Loucy (cell line): Measurements from ENCODE around the gene NCAM1.

Experiments
- H2AFZ ChIP-seq: fragments of 200-600 bp; sonication (generic); 2 replicates; pipeline ENCODE4 v1.6.0; 2016; ENCODE audit warnings: antibody characterized with exemption, mild to moderate bottlenecking, low read length, moderate library complexity
- H3F3A ChIP-seq: fragments of 200-600 bp; 2 replicates; pipeline ENCODE4 v1.6.0; 2016; ENCODE audit warnings: antibody characterized with exemption, low read depth, mild to moderate bottlenecking
- H3K27me3 ChIP-seq: fragments of 200-600 bp; sonication (generic); 2 replicates; pipeline ENCODE4 v1.6.1; 2014; ENCODE audit warnings: low read length, mild to moderate bottlenecking; ENCODE audit not compliant: insufficient read depth, poor library complexity, severe bottlenecking
- H3K36me3 ChIP-seq: fragments of 200-600 bp; sonication (generic); 2 replicates; pipeline ENCODE4 v1.6.1; 2016; ENCODE audit warnings: low read length; ENCODE audit not compliant: insufficient read depth
- H3K4me1 ChIP-seq: fragments of 200-600 bp; sonication (generic); 2 replicates; pipeline ENCODE4 v1.5.1; 2014; ENCODE audit warnings: low read length, mild to moderate bottlenecking; ENCODE audit not compliant: insufficient read depth, poor library complexity, severe bottlenecking
- H3K4me2 ChIP-seq: fragments of 200-600 bp; sonication (generic); 2 replicates; pipeline ENCODE4 v1.6.0; 2014; ENCODE audit warnings: antibody characterized with exemption, low read length, low read depth, mild to moderate bottlenecking; ENCODE audit not compliant: poor library complexity, severe bottlenecking
- H3K4me3 ChIP-seq: fragments of 200-600 bp; sonication (generic); 2 replicates; pipeline ENCODE4 v1.5.1; 2014; ENCODE audit warnings: low read length, mild to moderate bottlenecking, mixed read lengths; ENCODE audit not compliant: poor library complexity, severe bottlenecking
- H3K79me2 ChIP-seq: fragments of 200-600 bp; sonication (generic); 2 replicates; pipeline ENCODE4 v1.6.1; 2014; ENCODE audit warnings: low read length; ENCODE audit not compliant: insufficient read depth
- H3K9ac ChIP-seq: fragments of 200-600 bp; sonication (generic); 2 replicates; pipeline ENCODE4 v1.6.0; 2014; ENCODE audit warnings: mild to moderate bottlenecking, low read depth, low read length, moderate library complexity; ENCODE audit not compliant: poor library complexity, severe bottlenecking
- H3K9me2 ChIP-seq: fragments of 200-600 bp; sonication (generic); replicated peaks from 2 replicates; pipeline ENCODE4 v1.6.1; 2016; ENCODE audit warnings: low read depth, low read length, mixed read lengths
- H3K9me3 ChIP-seq: fragments of 200-600 bp; sonication (generic); 2 replicates; pipeline ENCODE4 v1.6.1; 2014; ENCODE audit warnings: mild to moderate bottlenecking, antibody characterized with exemption, low read length, low read depth; ENCODE audit not compliant: insufficient read depth
- H4K20me1 ChIP-seq: fragments of 200-600 bp; sonication (generic); 2 replicates; pipeline ENCODE4 v1.6.0; 2014; ENCODE audit warnings: antibody characterized with exemption, low read length, mild to moderate bottlenecking; ENCODE audit not compliant: insufficient read depth, poor library complexity, severe bottlenecking
- CTCF ChIP-seq: fragments of 200-600 bp; sonication (generic); conservative IDR thresholded peaks from 2 replicates; pipeline ENCODE4 v1.5.1; 2014; ENCODE audit warnings: mild to moderate bottlenecking, antibody characterized with exemption, low read length
- EZH2phosphoT487 ChIP-seq: fragments of 200-600 bp; IDR thresholded peaks from 2 replicates; pipeline ENCODE4 v1.6.1; 2018; ENCODE audit warnings: antibody characterized with exemption, mild to moderate bottlenecking, moderate library complexity, borderline replicate concordance

The NCAM1 gene

DNA sequence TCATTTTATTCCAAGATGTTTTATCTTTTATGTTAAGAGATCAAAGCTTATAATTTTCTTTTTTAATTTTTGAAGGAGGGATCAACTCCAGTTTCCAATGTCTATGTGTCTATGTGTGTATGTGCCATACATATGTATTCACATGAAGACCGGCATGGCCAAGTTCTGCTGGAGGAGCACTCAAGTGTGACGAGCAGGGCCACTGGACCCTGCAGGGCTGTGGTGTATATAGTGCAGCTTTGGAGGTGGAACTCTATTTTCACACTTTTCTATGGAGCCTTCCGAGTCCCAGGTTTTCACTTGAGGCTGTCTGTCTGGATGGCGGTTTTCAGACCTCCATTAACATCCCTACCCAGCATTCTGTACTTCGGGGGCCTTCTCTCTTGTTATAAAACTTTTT, 316.7 kb downstream of the NCAM1 start:
- Histone ChIP-seq H3K9me3 (no peaks in the 10 kb centered on the region), H3K4me1 (no peaks in the 10 kb centered on the region), H3K4me3 (no peak overlapping the region), H3K4me2 (no peak overlapping the region), H3K9me2 (no peaks in the 10 kb centered on the region), H3K79me2 (no peaks in the 10 kb centered on the region), H3K27me3 (no peaks in the 10 kb centered on the region), H3K36me3 (no peaks in the 10 kb centered on the region), H4K20me1 (no peaks in the 10 kb centered on the region), H3K9ac (no peak overlapping the region), H3F3A (no peaks in the 10 kb centered on the region), H2AFZ (no peak overlapping the region)
- TF ChIP-seq CTCF (no peak), EZH2phosphoT487 (no peak)

- H3K4me1 ChIP-seq, result no peaks in the 10 kb centered on the region
- no peaks in the 10 kb centered on the region for H3K27me3 ChIP-seq
- no peak overlapping the region for H3K4me2 ChIP-seq
- no peak for TF ChIP-seq EZH2phosphoT487
- no peak for TF ChIP-seq CTCF
- no peaks in the 10 kb centered on the region for H3K9me2 ChIP-seq
- no peaks in the 10 kb centered on the region for H3K36me3 ChIP-seq
- no peak overlapping the region for H2AFZ ChIP-seq
- H3K79me2 ChIP-seq, result no peaks in the 10 kb centered on the region
- H4K20me1 ChIP-seq, result no peaks in the 10 kb centered on the region
- no peaks in the 10 kb centered on the region for H3F3A ChIP-seq
- no peak overlapping the region for H3K4me3 ChIP-seq
- H3K9me3 ChIP-seq, result no peaks in the 10 kb centered on the region
- H3K9ac ChIP-seq, result no peak overlapping the region
Measured at GRCh38 chr11:113278481-113278880, 317.3 kb downstream of the NCAM1 start.

- Histone ChIP-seq H3K36me3 (no peaks in the 10 kb centered on the region), H3K9ac (no peak overlapping the region), H3K4me2 (no peak overlapping the region), H3K9me2 (no peaks in the 10 kb centered on the region), H2AFZ (no peak overlapping the region), H4K20me1 (no peaks in the 10 kb centered on the region), H3K79me2 (no peaks in the 10 kb centered on the region), H3K4me1 (no peaks in the 10 kb centered on the region), H3K9me3 (no peaks in the 10 kb centered on the region), H3K27me3 (no peaks in the 10 kb centered on the region), H3K4me3 (no peak overlapping the region), H3F3A (no peaks in the 10 kb centered on the region)
- TF ChIP-seq EZH2phosphoT487, result no peak
- TF ChIP-seq CTCF, result no peak
Measured at GRCh38 chr11:113278925-113279324, 317.7 kb downstream of the NCAM1 start.
